Esophagus squamous epithelium (tissue), 5 donors: ENCODE measurements around the gene TMEM135. TPM values are rescaled to one million over a fixed set of nuclear protein-coding genes. Genes with fewer than 3 reads are reported as not detected.
"Not testable (repeated sequence)": the region's sequence is repeated elsewhere in the genome, so short reads cannot be mapped to it uniquely, and the experiment has no call there.

Experiments
- DNase-seq: peaks from one replicate; lab custom pipeline; 2025; lab: John Stamatoyannopoulos, UW
- H3K27ac ChIP-seq, 4 donors: fragments of 200-600 bp; sonication (generic); one replicate each; pipeline ENCODE4 v1.5.1; 2016 to 2019; ENCODE audit warnings: mild to moderate bottlenecking in 1 of 4
- H3K27me3 ChIP-seq, 4 donors: fragments of 200-600 bp; sonication (generic); 1 replicate in 3 of 4; 2 replicates in 1 of 4; pipeline versions ENCODE4 v1.5.1 to v1.6.0; 2017 to 2021; ENCODE audit warnings: antibody characterized with exemption in 1 of 4
- H3K36me3 ChIP-seq, 3 donors: fragments of 200-600 bp; sonication (generic); one replicate each; pipeline ENCODE4 v1.5.1; 2016 to 2019
- H3K4me1 ChIP-seq, 3 donors: fragments of 200-600 bp; sonication (generic); one replicate each; pipeline ENCODE4 v1.5.1; 2017 to 2019
- H3K4me3 ChIP-seq, 4 donors: fragments of 200-600 bp; sonication (generic); 1 replicate in 3 of 4; 2 replicates in 1 of 4; pipeline ENCODE4 v1.5.1; 2016 to 2019; ENCODE audit warnings: mild to moderate bottlenecking in 2 of 4, moderate library complexity in 1 of 4
- H3K9me3 ChIP-seq, 3 donors: fragments of 200-600 bp; sonication (generic); one replicate each; pipeline ENCODE4 v1.5.1; 2016 to 2019
- CTCF ChIP-seq, 6 experiments: fragments of 450-650 bp in 4 of 6; fragments of 200-600 bp in 2 of 6; sonication (generic) in 2 of 6; IDR thresholded peaks; one replicate each; pipeline ENCODE4 v1.5.1; 2016 to 2019; ENCODE audit warnings: antibody characterized with exemption in 6 of 6, mild to moderate bottlenecking in 4 of 6, moderate library complexity in 4 of 6
- POLR2A ChIP-seq, 4 donors: fragments of 450-650 bp; IDR thresholded peaks; one replicate each; pipeline ENCODE4 v1.6.1; 2017; ENCODE audit warnings: antibody characterized with exemption in 4 of 4, mild to moderate bottlenecking in 4 of 4, moderate library complexity in 3 of 4
- WGBS, 2 donors: methylation state at CpG; one replicate each; pipeline ENCODE4 v1.1.5; 2018; 5-methylcytosine and 5-hydroxymethylcytosine counted together
- intact Hi-C: fragments of 100-400 bp; cut with DNase I; formaldehyde crosslinking; loops from one replicate; pipeline ENCODE4 v1.15.0; 2022
- total RNA-seq, 4 donors: library from RNA; depleted of rRNA; stranded (reverse); fragments of >200 nt; gene quantifications; one replicate each; pipeline ENCODE4 v1.1.0, GENCODE V29; 2016
- donor health status: DM: yes; HTN: yes; CAD: no.

Gene TMEM135
- total RNA-seq, 4 donors from 2014 or later: 4.5 to 12.0 (median 9.8) TPM

DNA sequence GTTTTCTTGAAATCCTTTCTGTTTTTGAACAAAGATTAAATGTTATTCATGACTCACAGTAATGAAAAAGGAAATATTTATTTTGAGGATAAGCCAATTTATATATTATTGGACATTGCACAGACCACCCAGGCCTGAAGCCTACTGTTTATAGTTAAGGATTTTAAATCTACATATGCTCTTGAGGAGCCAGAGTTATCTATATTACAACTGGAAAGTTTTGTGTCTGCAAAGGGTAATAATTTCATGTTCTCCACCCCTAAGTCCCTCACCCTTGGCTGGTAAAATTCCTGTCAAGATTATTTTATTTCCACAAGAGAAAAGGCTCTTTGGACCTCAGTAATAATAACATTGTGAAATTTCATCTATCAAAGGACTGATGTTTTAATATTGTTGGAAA, 228.2 kb downstream of the TMEM135 start:
- TF ChIP-seq CTCF (IDR thresholded peaks at IDR 0.05) (no peak), POLR2A (IDR thresholded peaks at IDR 0.05) (no peak)
- DNase-seq: no peak
- H3K4me3 ChIP-seq: no peak overlapping the region
- H3K36me3 ChIP-seq: no peaks in the 10 kb centered on the region
- no peaks in the 10 kb centered on the region for H3K9me3 ChIP-seq
- no peaks in the 10 kb centered on the region for H3K27me3 ChIP-seq
- no peak overlapping the region for H3K27ac ChIP-seq
- no peaks in the 10 kb centered on the region for H3K4me1 ChIP-seq
- intact Hi-C loops: no loop called here

DNA sequence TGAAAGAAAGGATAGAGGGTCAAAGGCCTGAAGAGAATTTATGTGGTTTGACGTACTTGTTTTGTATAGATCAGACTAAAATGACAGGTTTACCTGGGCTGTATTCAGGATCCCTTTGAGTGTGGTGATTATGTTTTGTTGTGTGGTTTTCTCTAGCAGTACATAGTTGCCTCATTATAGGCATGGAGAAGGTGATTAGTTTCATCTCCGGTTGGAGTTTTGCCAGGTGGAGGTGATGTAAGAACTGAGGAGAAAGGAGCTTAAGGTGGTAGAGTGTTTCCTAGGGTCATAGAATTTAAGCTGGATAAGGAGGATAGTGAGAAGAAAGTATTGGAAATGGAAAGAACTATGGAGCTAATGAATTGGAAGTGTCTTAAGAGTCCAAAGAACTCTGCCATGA, 229.0 kb downstream of the TMEM135 start:
- Histone ChIP-seq H3K4me3 (no peak overlapping the region), H3K27me3 (no peaks in the 10 kb centered on the region), H3K9me3 (no peaks in the 10 kb centered on the region), H3K36me3 (no peaks in the 10 kb centered on the region), H3K27ac (no peak overlapping the region), H3K4me1 (no peaks in the 10 kb centered on the region)
- DNase-seq: no peak
- intact Hi-C loops: no loop called here
- WGBS, 2 donors: 63% methylated on average over 2 of the region's 2 CpGs
- no peak for TF ChIP-seq POLR2A (IDR thresholded peaks at IDR 0.05)
- TF ChIP-seq CTCF (IDR thresholded peaks at IDR 0.05): no peak

DNA sequence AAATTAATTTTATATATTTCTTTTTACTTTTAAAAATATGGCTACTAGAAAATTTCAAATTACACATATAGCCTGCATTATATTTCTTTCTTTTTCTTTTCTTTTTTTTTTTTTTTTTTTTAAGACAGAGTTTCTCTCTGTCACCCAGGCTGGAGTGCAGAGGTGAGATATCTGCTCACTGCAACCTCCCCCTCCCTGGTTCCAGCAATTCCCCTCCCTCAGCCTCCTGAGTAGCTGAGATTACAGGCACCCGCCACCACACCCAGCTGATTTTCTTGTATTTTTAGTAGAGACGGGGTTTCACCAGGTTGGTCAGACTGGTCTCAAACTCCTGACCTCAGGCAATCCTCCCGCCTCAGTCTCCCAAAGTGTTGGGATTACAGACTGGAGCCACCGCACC, 234.2 kb downstream of the TMEM135 start:
- 84 to 87% methylated on average over 3 to 4 of the region's 4 CpGs for WGBS, 2 donors
- H3K4me3 ChIP-seq, H3K27ac ChIP-seq, DNase-seq, H3K9me3 ChIP-seq, H3K27me3 ChIP-seq, intact Hi-C loops, H3K36me3 ChIP-seq, H3K4me1 ChIP-seq: not testable (repeated sequence)

- no peak for DNase-seq
- 69 to 93% methylated on average over 1 of the region's 1 CpG for WGBS, 2 donors
- Histone ChIP-seq H3K27ac (no peak overlapping the region), H3K36me3 (no peaks in the 10 kb centered on the region), H3K4me1 (no peaks in the 10 kb centered on the region), H3K27me3 (no peaks in the 10 kb centered on the region), H3K4me3 (no peak overlapping the region), H3K9me3 (no peaks in the 10 kb centered on the region)
- TF ChIP-seq CTCF (IDR thresholded peaks at IDR 0.05): no peak
- no peak for TF ChIP-seq POLR2A (IDR thresholded peaks at IDR 0.05)
- intact Hi-C loops: no loop called here
These were observed 237.4 kb downstream of the TMEM135 start for GRCh38 chr11:87275176-87275575.

GRCh38 chr11:87280143-87280542, 242.4 kb downstream of the TMEM135 start:
- WGBS, 2 donors: 52 to 56% methylated on average over 2 of the region's 2 CpGs
- Histone ChIP-seq H3K9me3 (no peaks in the 10 kb centered on the region), H3K4me3 (no peak overlapping the region), H3K36me3 (no peaks in the 10 kb centered on the region), H3K4me1 (peaks cover 0 to 8% (median 2%) of the 10 kb centered on the region in 3 donors), H3K27me3 (no peaks in the 10 kb centered on the region), H3K27ac (no peak overlapping the region)
- TF ChIP-seq POLR2A (IDR thresholded peaks at IDR 0.05): no peak
- TF ChIP-seq CTCF (IDR thresholded peaks at IDR 0.05): no peak
- intact Hi-C loops: loop anchor here (5.0 kb wide), 1 partner anchor 338 kb away; no protein-coding TSS in a partner anchor
- DNase-seq: no peak

GRCh38 chr11:87281496-87281895, 243.8 kb downstream of the TMEM135 start:
- no peak overlapping the region for H3K4me3 ChIP-seq
- intact Hi-C loops: loop anchor here (5.0 kb wide), 1 partner anchor 339 kb away; no protein-coding TSS in a partner anchor

More at GRCh38 chr11:87281496-87281895, 243.8 kb downstream of the TMEM135 start:
- no peak for DNase-seq
- Histone ChIP-seq H3K27ac (no peak overlapping the region), H3K27me3 (no peaks in the 10 kb centered on the region), H3K9me3 (no peaks in the 10 kb centered on the region), H3K4me1 (peaks cover 0 to 8% (median 2%) of the 10 kb centered on the region in 3 donors), H3K36me3 (no peaks in the 10 kb centered on the region)
- TF ChIP-seq CTCF (IDR thresholded peaks at IDR 0.05) (peak in 2 of 6 experiments; percentile 19 to 25), POLR2A (IDR thresholded peaks at IDR 0.05) (no peak)
- WGBS, 2 donors: 28 to 34% methylated on average over 3 of the region's 3 CpGs
